Panc1 (cell line): ENCODE data around the gene EGFR. TPM values are rescaled to one million over a fixed set of nuclear protein-coding genes. Genes with fewer than 3 reads are reported as not detected.

Experiments used
- ATAC-seq: fragments of 200-7000 bp; cut with Tn5 transposase; 2 replicates; pipeline ENCODE4 v1.9.1; 2020; ENCODE audit warnings: mild to moderate bottlenecking, moderate library complexity
- BruUV-seq: library from RNA; stranded (reverse); fragments of 400-500 nt; replicated peaks from 2 replicates; lab custom pipeline; 2021; lab: Mats Ljungman, UMichigan
- CTCF ChIA-PET: fragments of 300-600 bp; sonication (Branson Sonifier 250); formaldehyde crosslinking; loops from one replicate; lab custom pipeline; 2022; ENCODE audit warnings: antibody characterized with exemption; lab: Charles Lee
- POLR2A ChIA-PET: fragments of 300-600 bp; sonication (Branson Sonifier 250); formaldehyde crosslinking; loops from one replicate; lab custom pipeline; 2022; ENCODE audit warnings: antibody characterized with exemption; lab: Charles Lee
- DNase-seq: peaks from one replicate; pipeline ENCODE4 v3.0.0-alpha.2; 2010; ENCODE audit warnings: low read depth, low spot score
- H3K27ac ChIP-seq: 2 replicates; pipeline ENCODE4 v1.5.1; 2011; ENCODE audit warnings: mild to moderate bottlenecking, low read length, inconsistent platforms
- H3K27me3 ChIP-seq: fragments of 200-500 bp; sonication (Bioruptor generic); 2 replicates; pipeline ENCODE4 v1.6.0; 2014; ENCODE audit warnings: low read length, inconsistent platforms; ENCODE audit not compliant: control insufficient read depth, insufficient read depth
- H3K36me3 ChIP-seq: fragments of 200-500 bp; sonication (Bioruptor generic); 2 replicates; pipeline ENCODE4 v1.5.1; 2014; ENCODE audit warnings: inconsistent platforms, mild to moderate bottlenecking, low read length, moderate library complexity; ENCODE audit not compliant: control insufficient read depth, insufficient read depth
- H3K4me1 ChIP-seq: 2 replicates; pipeline ENCODE4 v1.5.1; 2011; ENCODE audit warnings: inconsistent platforms, mild to moderate bottlenecking, low read length, moderate library complexity; ENCODE audit not compliant: control insufficient read depth, insufficient read depth
- H3K4me3 ChIP-seq, 2 experiments: 2 replicates each; pipeline ENCODE4 v1.5.1; 2011 to 2012; ENCODE audit warnings: low read depth in 2 of 2, low read length in 2 of 2, mild to moderate bottlenecking in 2 of 2, inconsistent platforms in 1 of 2, moderate library complexity in 1 of 2
- H3K9me3 ChIP-seq: fragments of 200-500 bp; sonication (Bioruptor generic); 2 replicates; pipeline ENCODE4 v1.5.1; 2014; ENCODE audit warnings: low read depth, mild to moderate bottlenecking, inconsistent platforms, low read length, moderate library complexity; ENCODE audit not compliant: control insufficient read depth, insufficient read depth
- CTCF ChIP-seq: fragments of 450-650 bp; IDR thresholded peaks from 2 replicates; pipeline ENCODE4 v1.5.1; 2017; ENCODE audit warnings: mild to moderate bottlenecking
- POLR2AphosphoS5 ChIP-seq: IDR thresholded peaks from 2 replicates; pipeline ENCODE4 v1.6.1; 2012; ENCODE audit warnings: mild to moderate bottlenecking, low read depth, low read length, moderate library complexity
- SIN3A ChIP-seq: IDR thresholded peaks from 2 replicates; pipeline ENCODE4 v1.6.1; 2012; ENCODE audit warnings: low read depth, mild to moderate bottlenecking, low read length, moderate library complexity, borderline replicate concordance; ENCODE audit not compliant: insufficient read depth
- TCF7L2 ChIP-seq: IDR thresholded peaks from 2 replicates; pipeline ENCODE4 v1.6.1; 2011; ENCODE audit warnings: mild to moderate bottlenecking, low read depth, low read length, inconsistent platforms
- in situ Hi-C: cut with HindIII; loops from 2 replicates; pipeline ENCODE4 v1.10.0; 2016; ENCODE audit warnings: low sequenced_read_pairs, low pct_unique_long_range_greater_than_20kb
- intact Hi-C: fragments of 100-400 bp; cut with micrococcal nuclease; formaldehyde crosslinking; loops from one replicate; pipeline ENCODE4 v1.10.0; 2022; ENCODE audit not compliant: unreplicated experiment
- total RNA-seq: library from RNA; stranded (reverse); gene quantifications from one replicate; pipeline ENCODE4 v1.2.1, GENCODE V29; 2021; ENCODE audit not compliant: unreplicated experiment
- TF ChIP-seq, protein P1 (sequence below), 2 experiments: IDR thresholded peaks; 2 replicates each; pipeline ENCODE4 v1.6.1; 2011 to 2012; ENCODE audit warnings: low read depth in 2 of 2, control low read depth in 1 of 2, low read length in 1 of 2, mild to moderate bottlenecking in 1 of 2, moderate library complexity in 1 of 2; ENCODE audit not compliant: insufficient read depth in 1 of 2

The EGFR gene
- total RNA-seq, 1 experiment from 2014 or later, result 156 TPM

GRCh38 chr7:55054758-55055157 is 35.9 kb downstream of the EGFR start:
- ChIA-PET CTCF (no interaction called here), POLR2A (no interaction called here)
- in situ Hi-C loops (no loop called here), intact Hi-C loops (no loop called here)
- TF ChIP-seq SIN3A (no peak), TCF7L2 (no peak), CTCF (no peak), POLR2AphosphoS5 (no peak)
- TF ChIP-seq, protein P1, sequence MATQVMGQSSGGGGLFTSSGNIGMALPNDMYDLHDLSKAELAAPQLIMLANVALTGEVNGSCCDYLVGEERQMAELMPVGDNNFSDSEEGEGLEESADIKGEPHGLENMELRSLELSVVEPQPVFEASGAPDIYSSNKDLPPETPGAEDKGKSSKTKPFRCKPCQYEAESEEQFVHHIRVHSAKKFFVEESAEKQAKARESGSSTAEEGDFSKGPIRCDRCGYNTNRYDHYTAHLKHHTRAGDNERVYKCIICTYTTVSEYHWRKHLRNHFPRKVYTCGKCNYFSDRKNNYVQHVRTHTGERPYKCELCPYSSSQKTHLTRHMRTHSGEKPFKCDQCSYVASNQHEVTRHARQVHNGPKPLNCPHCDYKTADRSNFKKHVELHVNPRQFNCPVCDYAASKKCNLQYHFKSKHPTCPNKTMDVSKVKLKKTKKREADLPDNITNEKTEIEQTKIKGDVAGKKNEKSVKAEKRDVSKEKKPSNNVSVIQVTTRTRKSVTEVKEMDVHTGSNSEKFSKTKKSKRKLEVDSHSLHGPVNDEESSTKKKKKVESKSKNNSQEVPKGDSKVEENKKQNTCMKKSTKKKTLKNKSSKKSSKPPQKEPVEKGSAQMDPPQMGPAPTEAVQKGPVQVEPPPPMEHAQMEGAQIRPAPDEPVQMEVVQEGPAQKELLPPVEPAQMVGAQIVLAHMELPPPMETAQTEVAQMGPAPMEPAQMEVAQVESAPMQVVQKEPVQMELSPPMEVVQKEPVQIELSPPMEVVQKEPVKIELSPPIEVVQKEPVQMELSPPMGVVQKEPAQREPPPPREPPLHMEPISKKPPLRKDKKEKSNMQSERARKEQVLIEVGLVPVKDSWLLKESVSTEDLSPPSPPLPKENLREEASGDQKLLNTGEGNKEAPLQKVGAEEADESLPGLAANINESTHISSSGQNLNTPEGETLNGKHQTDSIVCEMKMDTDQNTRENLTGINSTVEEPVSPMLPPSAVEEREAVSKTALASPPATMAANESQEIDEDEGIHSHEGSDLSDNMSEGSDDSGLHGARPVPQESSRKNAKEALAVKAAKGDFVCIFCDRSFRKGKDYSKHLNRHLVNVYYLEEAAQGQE (IDR thresholded peaks at IDR 0.05; ENCODE audit: insufficient read depth in 1 of 2, low read depth in 2 of 2, low read length in 1 of 2), result no peak
- H3K4me3 ChIP-seq, result no peak overlapping the region
- H3K9me3 ChIP-seq, result no peaks in the 10 kb centered on the region
- no peak for DNase-seq
- no TSS peak for BruUV-seq
- no peaks in the 10 kb centered on the region for H3K27me3 ChIP-seq
- ATAC-seq, result no peak
- H3K4me1 ChIP-seq, result peaks cover 50% of the 10 kb centered on the region
- H3K36me3 ChIP-seq, result no peaks in the 10 kb centered on the region
- H3K27ac ChIP-seq, result 0 out of 2 replicates have a peak overlapping the region, but pooled peaks have one; percentile 7

GRCh38 chr7:55055479-55055878 is 36.7 kb downstream of the EGFR start:
- TF ChIP-seq SIN3A (no peak), POLR2AphosphoS5 (no peak), CTCF (no peak), TCF7L2 (no peak)
- TF ChIP-seq, protein P1 (IDR thresholded peaks at IDR 0.05; ENCODE audit: insufficient read depth in 1 of 2, low read depth in 2 of 2, low read length in 1 of 2), result no peak
- in situ Hi-C loops (no loop called here), intact Hi-C loops (no loop called here)
- Histone ChIP-seq H3K4me3 (no peak overlapping the region), H3K27ac (no peak overlapping the region), H3K9me3 (no peaks in the 10 kb centered on the region), H3K36me3 (no peaks in the 10 kb centered on the region), H3K27me3 (no peaks in the 10 kb centered on the region), H3K4me1 (peaks cover 51% of the 10 kb centered on the region)
- CTCF ChIA-PET, result no interaction called here
- BruUV-seq, result no TSS peak
- POLR2A ChIA-PET, result no interaction called here
- DNase-seq (no peak), ATAC-seq (no peak)
